GM21786 (cell line): ENCODE measurements around the gene TARS3.

Experiments
- ATAC-seq: cut with Tn5 transposase; IDR thresholded peaks from one replicate; pipeline ENCODE4 v1.9.1; 2021; ENCODE audit not compliant: unreplicated experiment

TARS3 gene

DNA sequence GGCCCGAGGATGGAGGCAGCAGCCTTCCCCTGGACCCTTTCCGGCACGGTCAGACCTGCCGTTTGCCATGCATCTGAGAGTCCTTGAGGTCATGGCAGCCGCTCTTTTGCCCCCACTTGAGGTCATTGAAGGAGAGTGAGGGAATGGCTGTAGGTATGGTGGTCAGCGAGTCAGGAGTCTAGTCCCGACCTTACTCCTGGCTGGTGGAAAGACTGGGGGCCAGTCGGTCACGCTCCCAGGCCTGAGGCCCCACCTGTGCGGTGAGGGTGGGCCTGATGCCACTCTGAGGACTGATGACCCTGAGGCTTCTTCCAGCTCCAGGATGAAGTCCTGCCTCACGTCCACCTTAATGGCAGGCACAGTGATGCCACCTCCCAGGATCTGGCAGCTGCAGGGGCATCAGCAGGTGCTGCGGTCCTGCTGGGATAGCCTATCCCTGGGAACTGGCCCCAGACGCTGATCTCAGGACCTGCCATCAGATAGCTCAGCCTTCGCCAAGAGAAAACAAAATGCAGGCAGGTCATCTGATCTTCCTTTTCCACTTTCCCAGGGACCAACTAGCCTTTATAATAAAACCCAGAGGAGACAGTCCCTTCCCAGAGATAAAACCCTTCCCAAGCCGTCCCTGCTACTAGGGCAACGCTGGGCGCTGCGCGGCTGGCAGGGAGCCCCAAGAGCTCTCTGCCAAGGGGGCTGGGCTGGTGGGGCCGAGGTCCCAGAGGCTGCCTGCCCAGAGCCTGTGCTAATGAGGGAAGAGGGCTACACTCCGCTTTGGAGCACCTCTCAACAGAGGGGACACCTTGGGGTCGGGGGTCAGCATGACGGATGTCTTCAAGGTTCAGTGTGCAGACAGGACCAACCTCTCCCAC is 114.3 kb downstream of the TARS3 start:
- ATAC-seq, result no peak

DNA sequence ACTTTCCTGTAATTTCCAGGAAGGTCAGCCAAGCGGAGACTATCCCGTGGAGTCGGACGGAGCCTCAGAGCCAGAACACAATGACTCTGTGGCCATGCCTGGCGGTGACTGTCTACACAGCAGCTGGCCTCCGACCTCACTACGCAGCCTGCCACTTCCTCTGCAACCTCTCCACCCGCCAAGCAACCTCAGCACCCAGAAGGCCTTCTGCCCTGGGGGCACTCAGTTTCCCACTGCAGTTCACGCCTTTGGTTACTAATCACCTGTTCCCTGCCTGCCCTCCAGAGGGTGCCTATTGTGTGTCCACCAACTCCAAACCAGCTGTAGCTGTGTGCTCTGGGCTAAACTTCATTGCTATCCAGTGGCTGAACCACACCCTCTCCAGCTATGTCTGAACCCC is 116.1 kb downstream of the TARS3 start:
- ATAC-seq, result no peak

DNA sequence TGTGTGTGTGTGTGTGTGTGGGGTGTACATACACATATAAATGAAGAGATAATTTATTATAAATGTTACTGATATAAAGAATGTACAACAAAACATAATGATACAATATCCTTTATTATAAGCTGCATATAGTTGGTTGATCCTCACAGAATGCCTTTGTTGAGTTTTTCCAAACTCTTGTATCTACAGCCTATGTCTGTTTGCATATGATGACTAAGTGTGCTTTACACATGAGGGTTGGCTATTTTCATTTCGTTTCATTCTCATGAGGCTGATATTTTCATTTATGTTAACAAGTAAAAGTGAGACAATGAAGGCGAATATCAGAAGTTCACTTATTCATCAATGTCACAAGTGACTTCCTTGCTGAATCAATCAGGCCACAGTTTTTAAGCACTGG is 117.2 kb downstream of the TARS3 start:
- no peak for ATAC-seq

DNA sequence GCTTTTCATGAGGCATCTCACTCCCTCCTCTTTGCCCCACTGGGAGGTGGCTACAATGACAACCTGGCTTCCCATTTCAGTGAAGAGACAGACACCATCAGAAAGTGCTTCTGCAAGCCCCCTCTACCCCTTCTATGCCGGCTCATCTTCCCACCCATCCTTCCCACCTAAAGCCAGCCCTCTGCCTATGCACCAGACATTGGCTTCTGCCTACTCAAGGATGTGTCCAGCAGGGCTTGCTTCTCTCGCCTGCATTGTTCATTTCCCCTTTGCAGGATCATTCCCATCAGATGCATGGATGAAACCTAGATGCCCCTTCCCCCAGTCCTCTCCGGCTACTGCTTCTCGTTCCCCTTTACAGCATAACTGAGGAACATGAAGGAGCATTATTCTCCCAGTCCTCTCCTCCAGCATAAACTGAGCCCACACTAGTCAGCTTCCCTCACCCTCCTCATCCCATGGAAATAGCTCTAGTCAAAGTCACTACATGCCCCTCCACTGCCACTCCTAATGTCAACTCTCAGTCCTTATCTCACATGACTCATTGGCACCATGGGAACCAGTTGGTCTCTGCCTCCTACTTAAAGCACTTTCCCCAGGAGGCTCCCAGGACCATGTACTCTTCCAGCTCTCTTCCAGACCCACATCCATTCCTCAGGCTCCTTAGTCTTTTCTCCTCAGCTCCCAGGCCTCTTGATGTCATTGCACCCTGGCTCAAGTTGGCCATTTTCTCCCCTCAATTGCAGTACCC is 120.0 kb downstream of the TARS3 start:
- ATAC-seq, result no peak
